HepG2 (cell line): ENCODE data around the gene KRTAP9-9. TPM values are rescaled to one million over a fixed set of nuclear protein-coding genes. Genes with fewer than 3 reads are reported as not detected.

Experiments
- ATAC-seq: fragments of 200-7000 bp; cut with Tn5 transposase; 3 replicates; pipeline ENCODE4 v1.9.1; 2020; ENCODE audit warnings: mild to moderate bottlenecking, moderate library complexity
- BruUV-seq: library from RNA; stranded (reverse); fragments of 400-500 nt; replicated peaks from 2 replicates; lab custom pipeline; 2021; lab: Mats Ljungman, UMichigan
- CTCF ChIA-PET: fragments of 300-600 bp; formaldehyde crosslinking; extraction: SDS; loops from one replicate; lab custom pipeline; 2021; ENCODE audit warnings: low total read pairs, inconsistent platforms, low intra/inter-chr PET ratio; lab: Yijun Ruan, JAX
- POLR2A ChIA-PET: fragments of 350-600 bp; sonication (Branson Sonifier 250); formaldehyde crosslinking; loops from one replicate; lab custom pipeline; 2020; ENCODE audit warnings: antibody characterized with exemption, inconsistent platforms; lab: Yijun Ruan, JAX
- DNase-seq: peaks from one replicate; pipeline ENCODE4 v3.0.0-alpha.2; 2015; ENCODE audit warnings: low spot score
- FAIRE-seq: peaks from 3 replicates; lab custom pipeline; 2011; peaks lifted over from hg19 to GRCh38; lab: Jason Lieb, UNC
- H2AFZ ChIP-seq: one replicate; pipeline ENCODE4 v1.6.1; 2011; ENCODE audit warnings: low read length, inconsistent platforms
- H3K27ac ChIP-seq: fragments of 300-600 bp; 3 replicates; pipeline ENCODE4 v1.8.0; 2011; ENCODE audit warnings: mixed run types, mild to moderate bottlenecking, mixed read lengths, low read length, inconsistent platforms; ENCODE audit not compliant: insufficient read depth; ENCODE audit errors: extremely low read length
- H3K27me3 ChIP-seq, 2 experiments: fragments of 200-600 bp in 1 of 2; 2 replicates in 1 of 2; 3 replicates in 1 of 2; pipeline versions ENCODE4 v1.6.0 to v1.8.0; 2011; ENCODE audit warnings: low read length in 2 of 2, mild to moderate bottlenecking in 2 of 2, moderate library complexity in 2 of 2, inconsistent platforms in 1 of 2; ENCODE audit not compliant: insufficient read depth in 2 of 2, control insufficient read depth in 1 of 2
- H3K36me3 ChIP-seq, 2 experiments: fragments of 200-600 bp in 1 of 2; replicated peaks in 1 of 2; 2 replicates in 1 of 2; 3 replicates in 1 of 2; pipeline versions ENCODE4 v1.5.1 to v1.8.0; 2011; ENCODE audit warnings: low read length in 2 of 2, inconsistent platforms in 1 of 2; ENCODE audit not compliant: insufficient read depth in 2 of 2, control insufficient read depth in 1 of 2
- H3K4me1 ChIP-seq: 2 replicates; pipeline ENCODE4 v1.5.1; 2012; ENCODE audit warnings: low read length, inconsistent platforms; ENCODE audit not compliant: insufficient read depth
- H3K4me2 ChIP-seq: 2 replicates; pipeline ENCODE4 v1.6.0; 2011; ENCODE audit warnings: low read depth, low read length, inconsistent platforms
- H3K4me3 ChIP-seq, 3 experiments: fragments of 200-600 bp in 1 of 3; sonication (generic), shearing (Covaris generic) in 1 of 3; replicated peaks in 1 of 3; 2 replicates each; pipeline ENCODE4 v1.5.1; 2011 to 2016; ENCODE audit warnings: low read length in 3 of 3, inconsistent platforms in 2 of 3, low read depth in 2 of 3, mild to moderate bottlenecking in 2 of 3, control low read depth in 1 of 3, mixed read lengths in 1 of 3; ENCODE audit not compliant: insufficient read depth in 1 of 3
- H3K79me2 ChIP-seq: one replicate; pipeline ENCODE4 v1.6.1; 2011; ENCODE audit warnings: low read length, inconsistent platforms; ENCODE audit not compliant: insufficient read depth
- H3K9ac ChIP-seq: 2 replicates; pipeline ENCODE4 v1.6.0; 2011; ENCODE audit warnings: mild to moderate bottlenecking, low read depth, low read length, inconsistent platforms; ENCODE audit not compliant: insufficient read depth
- H3K9me3 ChIP-seq: 2 replicates; pipeline ENCODE4 v1.5.1; 2012; ENCODE audit warnings: mild to moderate bottlenecking, low read length
- H4K20me1 ChIP-seq: 2 replicates; pipeline ENCODE4 v1.6.0; 2011; ENCODE audit warnings: inconsistent platforms, mild to moderate bottlenecking, low read length, moderate library complexity; ENCODE audit not compliant: insufficient read depth
- CEBPG ChIP-seq: IDR thresholded peaks from 2 replicates; pipeline ENCODE4 v1.6.1; 2016
- JUNB ChIP-seq: sonication (generic); formaldehyde crosslinking; IDR thresholded peaks from 2 replicates; pipeline ENCODE4 v1.8.0; 2022; ENCODE audit warnings: missing genetic modification reagents, mild to moderate bottlenecking, borderline replicate concordance
- PAF1 ChIP-seq: IDR thresholded peaks from 2 replicates; pipeline ENCODE4 v1.6.1; 2016; ENCODE audit warnings: missing genetic modification reagents, missing compliant biosample characterization
- REXO4 ChIP-seq: sonication (generic); formaldehyde crosslinking; IDR thresholded peaks from 2 replicates; pipeline ENCODE4 v1.8.0; 2022; ENCODE audit warnings: missing genetic modification reagents, mild to moderate bottlenecking, borderline replicate concordance
- SOX6 ChIP-seq, 2 experiments: fragments of 450-650 bp in 1 of 2; sonication (generic) in 1 of 2; formaldehyde crosslinking in 1 of 2; IDR thresholded peaks; 2 replicates each; pipeline versions ENCODE4 v1.4.0 to v1.6.1; 2017 to 2020; ENCODE audit warnings: antibody characterized with exemption in 1 of 2, mild to moderate bottlenecking in 1 of 2, missing genetic modification reagents in 1 of 2
- ZNF296 ChIP-seq: sonication (generic); formaldehyde crosslinking; conservative IDR thresholded peaks from 2 replicates; pipeline ENCODE4 v1.5.0; 2020; ENCODE audit warnings: mild to moderate bottlenecking, missing genetic modification reagents
- ZNF7 ChIP-seq: IDR thresholded peaks from 2 replicates; pipeline ENCODE4 v1.6.1; 2016; ENCODE audit warnings: missing biosample characterization, missing genetic modification reagents
- WGBS: methylation state at CpG from one replicate; pipeline ENCODE4 v1.1.6; 2017; ENCODE audit warnings: low lambda C conversion rate; 5-methylcytosine and 5-hydroxymethylcytosine counted together
- in situ Hi-C: cut with HindIII; loops from 2 replicates; pipeline ENCODE4 v1.10.0; 2017; ENCODE audit warnings: low pct_unique_long_range_greater_than_20kb; ENCODE audit not compliant: extremely low pct_ligation_motif_present
- intact Hi-C: fragments of 100-400 bp; cut with micrococcal nuclease; formaldehyde crosslinking; loops from one replicate; pipeline ENCODE4 v1.10.0; 2022; ENCODE audit not compliant: unreplicated experiment
- polyA plus RNA-seq, 8 experiments: library from polyadenylated mRNA; depleted of rRNA in 3 of 8; stranded (reverse) in 7 of 8; unstranded in 1 of 8; fragments of >200 nt; fragmentation: Illumina TruSeq in 4 of 8; extraction: Trizol in 4 of 8; gene quantifications; 2 replicates each; pipeline versions ENCODE4 v1.2.1 to v1.2.3, GENCODE V29; 2011 to 2016; ENCODE audit warnings: low read depth in 4 of 8, missing spikeins in 1 of 8, mixed read lengths in 1 of 8; ENCODE audit not compliant: insufficient read depth in 1 of 8
- total RNA-seq, 5 experiments: library from RNA; depleted of rRNA; stranded (reverse); fragments of >200 nt; fragmentation: Illumina TruSeq; extraction: Trizol; gene quantifications; 2 replicates each; pipeline ENCODE4 v1.2.3, GENCODE V29; 2016; ENCODE audit warnings: low read depth in 1 of 5
- TF ChIP-seq, protein P1 (sequence below): sonication (generic); formaldehyde crosslinking; IDR thresholded peaks from 2 replicates; pipeline ENCODE4 v1.4.0; 2020; ENCODE audit warnings: missing genetic modification reagents

The KRTAP9-9 gene
- total and polyA plus RNA-seq, 2 of the 13 experiments (the other 11 are each of a cell fraction or from before 2014, with no cell fraction given), result not detected

DNA sequence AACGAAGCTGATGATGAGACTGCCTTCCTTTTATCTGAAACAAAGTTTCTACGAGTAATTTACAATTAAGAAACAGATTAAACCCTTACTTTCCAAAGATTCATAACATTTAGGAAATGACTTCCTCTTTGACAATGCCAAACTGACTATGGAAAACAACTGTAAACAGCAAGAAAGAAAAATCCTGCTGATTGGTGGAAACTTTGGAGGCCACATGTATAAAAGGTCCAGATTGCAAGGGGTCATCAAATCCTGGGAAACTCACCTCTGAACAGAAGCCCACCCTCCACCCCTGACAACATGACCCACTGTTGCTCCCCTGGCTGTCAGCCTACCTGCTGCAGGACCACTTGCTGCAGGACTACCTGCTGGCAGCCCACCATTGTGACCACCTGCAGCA, 9.9 kb downstream of the KRTAP9-9 start, which contains the start of gene KRTAP9-6:
Gene KRTAP9-6 (plus strand): TSS at position 301 of the 400 bp plus-strand sequence. CDS start 0 bp downstream, at position 301.
- ATAC-seq (no peak), DNase-seq (no peak), FAIRE-seq (no peak)
- no peaks in the 10 kb centered on the region for H3K36me3 ChIP-seq
- no peaks in the 10 kb centered on the region for H3K79me2 ChIP-seq
- 0% methylated on average over 2 of the region's 2 CpGs for whole genome bisulfite sequencing
- no TSS peak for BruUV-seq
- H4K20me1 ChIP-seq, result no peaks in the 10 kb centered on the region
- TF ChIP-seq CEBPG (CRISPR knock-in tag), result no peak
- no peak for TF ChIP-seq JUNB (CRISPR knock-in tag)
- TF ChIP-seq, protein P1, sequence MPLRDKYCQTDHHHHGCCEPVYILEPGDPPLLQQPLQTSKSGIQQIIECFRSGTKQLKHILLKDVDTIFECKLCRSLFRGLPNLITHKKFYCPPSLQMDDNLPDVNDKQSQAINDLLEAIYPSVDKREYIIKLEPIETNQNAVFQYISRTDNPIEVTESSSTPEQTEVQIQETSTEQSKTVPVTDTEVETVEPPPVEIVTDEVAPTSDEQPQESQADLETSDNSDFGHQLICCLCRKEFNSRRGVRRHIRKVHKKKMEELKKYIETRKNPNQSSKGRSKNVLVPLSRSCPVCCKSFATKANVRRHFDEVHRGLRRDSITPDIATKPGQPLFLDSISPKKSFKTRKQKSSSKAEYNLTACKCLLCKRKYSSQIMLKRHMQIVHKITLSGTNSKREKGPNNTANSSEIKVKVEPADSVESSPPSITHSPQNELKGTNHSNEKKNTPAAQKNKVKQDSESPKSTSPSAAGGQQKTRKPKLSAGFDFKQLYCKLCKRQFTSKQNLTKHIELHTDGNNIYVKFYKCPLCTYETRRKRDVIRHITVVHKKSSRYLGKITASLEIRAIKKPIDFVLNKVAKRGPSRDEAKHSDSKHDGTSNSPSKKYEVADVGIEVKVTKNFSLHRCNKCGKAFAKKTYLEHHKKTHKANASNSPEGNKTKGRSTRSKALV (CRISPR knock-in tag), result no peak
- TF ChIP-seq SOX6 (IDR thresholded peaks at IDR 0.05), result no peak
- no peak for TF ChIP-seq SOX6 (CRISPR knock-in tag; IDR thresholded peaks at IDR 0.05)
- no peak for TF ChIP-seq ZNF7 (CRISPR knock-in tag)
- TF ChIP-seq ZNF296 (CRISPR knock-in tag), result no peak
- no peak for TF ChIP-seq REXO4 (CRISPR knock-in tag)
- no peak for TF ChIP-seq PAF1 (CRISPR knock-in tag)
- no peaks in the 10 kb centered on the region for H3K4me1 ChIP-seq
- CTCF ChIA-PET, result no interaction called here
- H2AFZ ChIP-seq, result no peak within 1 kb of the TSS
- H3K4me2 ChIP-seq, result no peak within 1 kb of the TSS
- POLR2A ChIA-PET, result no interaction called here
- H3K9ac ChIP-seq, result no peak within 1 kb of the TSS
- intact Hi-C loops, result no loop called here
- no peak within 1 kb of the TSS for H3K4me3 ChIP-seq
- in situ Hi-C loops, result no loop called here
- no peaks in the 10 kb centered on the region; a peak in 1 of 5 replicates for H3K27me3 ChIP-seq
- no peak within 1 kb of the TSS for H3K27ac ChIP-seq
- no peaks in the 10 kb centered on the region for H3K9me3 ChIP-seq
